Measurements from ENCODE around the gene MVB12A.

The MVB12A gene

GRCh38 chr19:17419621-17420474 is at the start of gene MVB12A:
TSS of gene MVB12A (plus strand) at chr19:17420047. CDS start at chr19:17420136, 89 bp downstream.
- ATAC-seq (peak; percentile 96), DNase-seq (peak; percentile 97)

GRCh38 chr19:17376935-17377600 is 42.8 kb upstream of the MVB12A start, which contains the start of gene PLVAP:
TSS of gene PLVAP (minus strand) at chr19:17377342. CDS start at chr19:17377288, 54 bp downstream.
- ATAC-seq (no peak), DNase-seq (no peak)

DNA sequence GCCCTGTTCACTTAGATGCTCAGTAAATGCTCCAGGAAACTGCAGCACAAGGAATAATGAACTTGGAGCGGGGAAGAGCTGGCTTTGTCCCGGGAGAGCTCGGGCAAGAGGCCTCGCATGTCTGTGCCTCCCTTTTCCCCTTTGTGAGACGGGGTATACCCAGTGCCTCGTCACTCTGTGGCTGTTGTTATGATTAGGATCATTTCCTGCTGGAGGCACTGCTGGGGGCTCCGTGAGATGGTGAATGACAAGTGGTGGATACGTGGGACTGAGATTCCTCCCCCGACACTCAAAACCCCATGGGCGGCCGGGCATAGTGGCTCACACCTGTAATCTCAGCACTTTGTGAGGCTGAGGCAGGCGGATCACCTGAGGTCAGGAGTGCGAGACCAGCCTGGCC is 41.6 kb upstream of the MVB12A start:
- no peak for ATAC-seq

GRCh38 chr19:17379221-17379631 is 40.6 kb upstream of the MVB12A start:
- DNase-seq (no peak), ATAC-seq (no peak)

More for the DNA sequence above, 41.6 kb upstream of the MVB12A start:
- no peak for DNase-seq

DNA sequence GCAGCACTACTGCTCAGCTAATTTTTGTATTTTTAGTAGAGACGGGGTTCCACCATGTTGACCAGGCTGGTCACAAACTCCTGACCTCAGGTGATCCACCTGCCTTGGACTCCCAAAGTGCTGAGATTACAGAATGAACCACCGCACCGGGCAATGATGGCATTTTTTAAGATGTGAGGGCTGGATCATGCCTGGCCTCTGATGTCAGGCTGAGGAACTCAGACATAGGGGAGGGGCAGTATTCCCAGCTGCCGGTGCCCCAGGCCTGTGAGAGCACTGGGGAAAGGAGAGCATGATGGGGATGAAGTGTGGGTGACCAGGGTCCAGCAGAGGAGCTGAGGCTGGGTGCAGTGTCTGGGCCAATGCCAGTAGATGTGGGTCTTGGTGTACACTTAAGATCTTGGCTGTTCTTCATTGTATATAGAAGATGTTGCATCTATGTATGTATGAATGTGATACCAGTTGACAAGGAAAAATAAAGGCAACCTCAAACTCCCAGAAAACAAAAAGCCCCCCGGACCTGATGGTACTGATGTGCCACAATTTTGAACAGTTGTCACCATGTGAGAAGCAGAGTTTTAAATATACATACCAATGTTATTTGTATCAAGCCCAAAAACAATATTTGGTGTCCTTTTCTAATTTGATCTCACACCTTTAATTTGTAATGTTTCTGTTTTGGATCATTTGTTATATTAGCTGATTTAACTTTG is 39.3 kb upstream of the MVB12A start:
- ATAC-seq (no peak), DNase-seq (no peak)

- ATAC-seq (peak; percentile 55), DNase-seq (peak; percentile 78)
Measured at GRCh38 chr19:17385878-17386611, 33.8 kb upstream of the MVB12A start.

GRCh38 chr19:17389288-17389687 is 30.6 kb upstream of the MVB12A start:
- ATAC-seq (no peak), DNase-seq (no peak)

DNA sequence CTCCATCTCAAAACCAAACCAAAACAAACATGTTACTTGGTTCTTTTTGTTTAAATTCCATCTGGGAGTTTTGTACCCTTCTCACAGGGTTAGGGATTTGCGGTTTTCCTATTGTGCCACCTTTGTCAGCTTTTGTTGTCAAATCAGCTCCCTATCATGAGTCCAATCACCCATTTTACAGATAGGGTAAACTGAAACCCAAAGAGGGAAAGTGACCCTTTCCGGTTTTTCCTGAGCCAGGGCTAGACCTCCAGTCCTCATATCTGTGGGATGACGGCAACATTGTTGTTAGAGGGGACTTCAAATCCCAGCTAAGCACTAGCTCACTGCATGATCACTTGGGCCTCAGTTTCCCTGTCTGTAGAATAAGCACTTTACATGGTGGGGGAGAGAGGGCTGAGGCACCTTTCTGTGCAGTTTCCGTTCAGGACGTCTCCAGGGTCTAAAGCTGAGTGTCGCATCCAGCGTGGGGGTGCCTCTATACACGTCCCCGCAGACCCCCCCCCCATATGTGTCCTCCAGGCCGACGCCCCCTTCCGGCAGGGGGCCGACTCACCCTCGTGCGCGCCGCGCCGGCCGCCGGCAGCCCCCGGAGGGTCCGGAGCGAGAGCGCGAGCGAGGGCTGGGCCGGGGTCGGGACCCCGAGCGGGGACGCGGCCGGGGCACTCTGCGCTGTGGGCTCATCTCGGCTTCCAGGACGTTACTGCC is 29.7 kb upstream of the MVB12A start:
- no peak for DNase-seq
- ATAC-seq, result no peak

DNA sequence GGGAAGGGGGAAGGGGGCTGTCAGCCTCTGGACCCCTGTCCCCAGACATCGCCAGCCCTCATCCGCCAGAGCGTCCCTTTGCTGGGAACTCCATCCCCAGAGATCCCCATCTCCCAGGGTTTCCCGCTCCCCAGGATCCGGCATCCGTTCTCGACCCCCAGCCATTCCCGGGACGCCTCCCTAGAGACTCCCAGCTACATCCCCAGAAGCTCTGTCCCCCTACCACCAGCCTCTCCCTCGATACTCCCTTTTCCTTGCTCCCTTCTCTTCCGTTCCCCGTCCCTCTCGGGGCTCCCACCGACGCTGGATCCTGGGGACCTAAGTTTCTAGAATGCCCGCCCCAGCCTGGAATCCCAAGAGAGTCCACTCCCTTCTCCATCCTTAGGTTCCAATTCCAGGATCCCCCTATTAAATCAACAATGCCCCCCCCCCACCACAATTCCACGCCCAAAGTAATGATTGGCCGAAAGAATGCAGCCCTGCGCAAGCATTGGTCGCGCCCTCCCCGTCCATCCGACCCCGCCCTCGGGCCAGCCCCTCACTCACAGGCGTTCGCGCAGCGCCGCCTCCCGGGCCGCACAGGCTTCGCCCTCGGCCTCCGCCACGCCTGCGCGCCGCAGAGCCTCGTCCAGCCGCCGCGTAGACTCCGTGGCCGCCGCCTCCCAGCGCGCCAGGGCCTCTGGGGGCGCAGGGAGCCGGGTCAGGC is 29.0 kb upstream of the MVB12A start:
- peak; percentile 97 for ATAC-seq
- peak; percentile 96 for DNase-seq

- no peak for ATAC-seq
- no peak for DNase-seq
Measured at GRCh38 chr19:17391371-17392151, 28.3 kb upstream of the MVB12A start.

- no peak for ATAC-seq
- DNase-seq, result no peak
Measured at GRCh38 chr19:17393002-17393401, 26.8 kb upstream of the MVB12A start.

- DNase-seq (no peak), ATAC-seq (no peak)
Measured at GRCh38 chr19:17393914-17394313, 25.9 kb upstream of the MVB12A start, which contains the start of gene CCDC194. TSS of gene CCDC194 (minus strand) at chr19:17394196. CDS start at chr19:17394158, 38 bp downstream.

- peak; percentile 58 for ATAC-seq
- peak; percentile 87 for DNase-seq
Measured at GRCh38 chr19:17394891-17395415, 24.9 kb upstream of the MVB12A start.

GRCh38 chr19:17398902-17399527 is 20.8 kb upstream of the MVB12A start:
- ATAC-seq, result no peak

DNA sequence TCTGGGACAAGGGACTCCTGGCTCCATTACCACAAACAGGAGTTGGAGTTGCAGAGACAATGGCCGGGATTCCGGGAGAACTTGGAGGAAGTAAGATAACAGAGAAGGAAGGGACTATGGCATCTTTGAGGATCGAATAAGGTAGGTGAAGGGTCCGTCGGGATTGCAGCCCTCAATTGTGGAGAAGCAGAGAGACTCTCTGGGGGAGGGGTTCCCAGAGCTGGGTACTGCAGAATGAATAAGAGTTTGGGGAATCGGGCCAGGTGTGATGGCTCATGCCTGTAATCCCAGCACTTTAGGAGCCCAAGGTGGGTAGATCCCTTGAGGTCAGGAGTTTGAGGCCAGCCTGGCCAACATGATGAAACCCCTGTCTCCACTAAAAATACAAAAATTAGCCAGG is 18.2 kb upstream of the MVB12A start:
- DNase-seq (no peak), ATAC-seq (no peak)

More at GRCh38 chr19:17398902-17399527, 20.8 kb upstream of the MVB12A start:
- no peak for DNase-seq

- ATAC-seq, result no peak
Measured at GRCh38 chr19:17402982-17403855, 16.6 kb upstream of the MVB12A start.

DNA sequence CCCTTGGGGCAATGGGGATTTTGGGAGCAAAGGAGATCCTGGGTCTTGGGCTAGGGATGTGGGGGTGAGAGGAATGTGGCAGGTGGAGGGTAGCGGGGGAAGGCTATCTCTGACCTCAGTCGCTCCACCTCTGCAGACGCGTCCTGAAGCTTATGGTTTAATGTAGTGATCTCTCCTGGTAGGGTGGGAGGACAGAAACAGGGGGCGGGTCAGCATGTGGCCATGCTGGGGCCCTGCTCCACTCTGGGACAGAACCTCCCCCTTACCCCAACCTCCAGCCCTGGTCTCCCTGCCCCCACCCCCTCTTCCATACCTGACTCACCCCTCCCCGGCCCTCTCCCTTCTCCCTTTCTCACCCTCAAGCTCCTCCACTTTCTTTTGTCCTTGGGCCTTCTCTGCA is 15.8 kb upstream of the MVB12A start:
- no peak for ATAC-seq
- peak; percentile 35 for DNase-seq

More at GRCh38 chr19:17402982-17403855, 16.6 kb upstream of the MVB12A start:
- peak; percentile 68 for DNase-seq
